ENCODE results near the gene PLEKHG7.

PLEKHG7 gene

DNA sequence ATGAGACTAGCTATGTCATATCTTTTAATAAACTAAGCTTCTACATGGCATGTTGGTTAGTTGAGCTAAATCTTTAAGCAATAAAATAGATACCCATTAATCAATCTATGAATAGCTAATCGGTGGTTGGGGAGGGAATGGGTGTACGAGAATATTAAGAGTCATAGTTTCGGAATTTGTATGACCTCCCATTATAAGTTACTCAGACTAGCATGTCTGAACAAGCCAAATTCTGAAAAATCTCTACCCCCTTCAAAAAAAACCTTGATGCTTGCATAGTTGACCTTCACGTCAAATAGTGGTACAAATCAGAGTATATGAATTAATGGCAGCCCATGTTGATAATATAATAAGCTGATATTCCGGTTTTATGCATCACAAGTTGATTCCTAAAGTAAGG, 60.0 kb downstream of the PLEKHG7 start:
- TF ChIP-seq, protein P1, sequence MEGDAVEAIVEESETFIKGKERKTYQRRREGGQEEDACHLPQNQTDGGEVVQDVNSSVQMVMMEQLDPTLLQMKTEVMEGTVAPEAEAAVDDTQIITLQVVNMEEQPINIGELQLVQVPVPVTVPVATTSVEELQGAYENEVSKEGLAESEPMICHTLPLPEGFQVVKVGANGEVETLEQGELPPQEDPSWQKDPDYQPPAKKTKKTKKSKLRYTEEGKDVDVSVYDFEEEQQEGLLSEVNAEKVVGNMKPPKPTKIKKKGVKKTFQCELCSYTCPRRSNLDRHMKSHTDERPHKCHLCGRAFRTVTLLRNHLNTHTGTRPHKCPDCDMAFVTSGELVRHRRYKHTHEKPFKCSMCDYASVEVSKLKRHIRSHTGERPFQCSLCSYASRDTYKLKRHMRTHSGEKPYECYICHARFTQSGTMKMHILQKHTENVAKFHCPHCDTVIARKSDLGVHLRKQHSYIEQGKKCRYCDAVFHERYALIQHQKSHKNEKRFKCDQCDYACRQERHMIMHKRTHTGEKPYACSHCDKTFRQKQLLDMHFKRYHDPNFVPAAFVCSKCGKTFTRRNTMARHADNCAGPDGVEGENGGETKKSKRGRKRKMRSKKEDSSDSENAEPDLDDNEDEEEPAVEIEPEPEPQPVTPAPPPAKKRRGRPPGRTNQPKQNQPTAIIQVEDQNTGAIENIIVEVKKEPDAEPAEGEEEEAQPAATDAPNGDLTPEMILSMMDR (IDR thresholded peaks at IDR 0.05; ENCODE audit: low read depth, low read length): no peak

DNA sequence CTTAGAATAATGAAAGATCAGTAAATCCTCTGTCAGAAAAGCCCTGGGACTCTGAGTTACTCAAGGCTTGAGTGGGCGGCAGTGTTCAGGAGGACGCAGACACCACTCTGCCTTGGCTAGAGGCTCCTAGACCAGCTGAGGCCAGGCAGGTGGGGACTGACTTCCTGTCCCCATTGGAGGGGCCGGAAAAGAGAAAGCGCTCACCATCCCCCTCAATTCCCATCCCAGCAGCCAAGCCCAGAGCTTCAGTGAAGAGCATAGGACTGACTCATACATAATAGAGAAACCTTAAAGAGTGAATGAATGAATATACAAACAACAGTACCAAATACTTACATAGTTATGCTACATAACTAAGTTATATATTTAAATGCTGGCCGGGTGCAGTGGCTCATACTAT, 62.0 kb downstream of the PLEKHG7 start:
- TF ChIP-seq, protein P1 (IDR thresholded peaks at IDR 0.05; ENCODE audit: low read depth, low read length): no peak

More for the DNA sequence above, 60.0 kb downstream of the PLEKHG7 start:
- no peak overlapping the region for H3K4me3 ChIP-seq (ENCODE audit: low read depth, low read length)

DNA sequence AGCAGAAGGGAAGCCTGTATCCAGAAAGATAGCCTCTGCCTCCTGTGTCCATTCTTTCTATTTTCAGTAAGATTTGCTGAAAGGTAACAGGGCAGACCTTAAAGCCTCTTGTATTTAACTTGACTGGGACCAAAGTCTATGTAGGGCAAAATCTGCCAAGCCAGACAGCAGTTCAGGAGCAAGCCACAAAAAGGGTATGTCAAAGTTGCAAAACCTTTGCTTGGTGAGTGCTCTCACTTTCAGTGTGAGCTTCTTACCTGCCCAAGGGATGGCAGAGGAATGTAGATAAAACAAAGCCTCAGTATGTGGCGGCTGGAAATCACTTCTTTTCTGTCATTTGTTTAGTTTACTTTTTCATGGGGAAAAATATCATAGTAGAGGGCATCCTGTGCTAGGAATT, 63.1 kb downstream of the PLEKHG7 start:
- TF ChIP-seq, protein P1 (IDR thresholded peaks at IDR 0.05; ENCODE audit: low read depth, low read length): no peak

More for the DNA sequence above, 62.0 kb downstream of the PLEKHG7 start:
- H3K4me3 ChIP-seq (ENCODE audit: low read depth, low read length): no peak overlapping the region

DNA sequence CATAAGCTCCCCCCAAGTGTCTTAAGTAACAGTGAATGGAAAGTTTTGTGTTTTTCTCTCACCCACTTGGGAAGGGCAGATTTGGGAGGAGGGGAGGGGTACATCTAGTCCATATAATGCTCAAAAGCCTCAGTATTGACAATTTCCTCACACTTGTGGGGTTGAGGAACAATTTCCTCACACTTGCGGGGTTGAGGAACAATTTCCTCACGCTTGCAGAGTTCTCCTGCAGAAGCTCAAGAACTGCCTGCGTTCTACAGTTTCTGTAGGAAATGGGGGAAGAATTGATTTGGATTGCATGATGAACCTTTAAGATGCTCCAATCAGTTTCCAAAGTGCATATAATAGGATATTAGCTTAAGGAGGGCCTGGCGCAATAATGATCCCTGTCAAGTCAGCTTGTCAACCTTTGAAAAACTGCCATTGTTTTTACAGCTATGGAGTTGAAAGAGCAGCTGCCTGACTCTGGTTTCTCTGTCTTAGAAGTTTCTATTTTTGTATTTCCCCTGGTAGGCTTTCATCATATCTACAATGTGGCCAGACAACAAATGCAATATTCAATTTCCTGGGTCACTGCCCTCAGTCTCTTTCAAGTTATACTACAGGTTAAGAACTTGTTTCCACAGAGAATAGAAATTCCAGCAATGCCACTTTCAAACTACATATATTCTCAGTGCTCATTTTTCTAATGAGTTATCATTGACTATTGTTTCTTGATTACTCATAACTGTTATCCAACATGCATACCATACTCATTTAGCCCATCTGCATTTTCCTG, 66.5 kb downstream of the PLEKHG7 start:
- TF ChIP-seq, protein P1 (IDR thresholded peaks at IDR 0.05; ENCODE audit: low read depth, low read length): no peak
- no peak overlapping the region for H3K4me3 ChIP-seq (ENCODE audit: low read depth, low read length)

More for the DNA sequence above, 63.1 kb downstream of the PLEKHG7 start:
- H3K4me3 ChIP-seq (ENCODE audit: low read depth, low read length): no peak overlapping the region

GRCh38 chr12:92771001-92771400, 68.2 kb downstream of the PLEKHG7 start:
- TF ChIP-seq, protein P1 (IDR thresholded peaks at IDR 0.05; ENCODE audit: low read depth, low read length): no peak
- no peak overlapping the region for H3K4me3 ChIP-seq (ENCODE audit: low read depth, low read length)

- no peak overlapping the region for H3K4me3 ChIP-seq (ENCODE audit: low read depth, low read length)
- TF ChIP-seq, protein P1 (IDR thresholded peaks at IDR 0.05; ENCODE audit: low read depth, low read length): no peak
Observed at GRCh38 chr12:92775416-92775815, 72.6 kb downstream of the PLEKHG7 start.

- no peak overlapping the region for H3K4me3 ChIP-seq (ENCODE audit: low read depth, low read length)
- TF ChIP-seq, protein P1 (IDR thresholded peaks at IDR 0.05; ENCODE audit: low read depth, low read length): no peak
Observed at GRCh38 chr12:92778525-92778924, 75.7 kb downstream of the PLEKHG7 start.

Measured in WI38 (cell line).